SK-N-SH (cell line): ENCODE measurements around the gene ARHGAP45.

Experiments used
- CHD2 ChIP-seq: fragments of 150-350 bp; IDR thresholded peaks from 2 replicates; pipeline ENCODE4 v1.6.1; 2018; ENCODE audit warnings: low read length; ENCODE audit not compliant: partially characterized antibody
- CTCF ChIP-seq: fragments of 200-600 bp; sonication (generic); IDR thresholded peaks from 2 replicates; pipeline ENCODE4 v1.6.1; 2017; ENCODE audit warnings: antibody characterized with exemption, mild to moderate bottlenecking, moderate library complexity
- EP300 ChIP-seq, 2 experiments: IDR thresholded peaks; 2 replicates each; pipeline versions ENCODE4 v1.4.0 to v1.6.1; 2012; ENCODE audit warnings: borderline replicate concordance in 1 of 2, low read depth in 1 of 2, low read length in 1 of 2
- FOXJ3 ChIP-seq: sonication (generic); formaldehyde crosslinking; IDR thresholded peaks from 2 replicates; pipeline ENCODE4 v1.5.1; 2020; ENCODE audit warnings: mild to moderate bottlenecking, missing genetic modification reagents
- GABPA ChIP-seq: IDR thresholded peaks from 2 replicates; pipeline ENCODE4 v1.4.0; 2012; ENCODE audit warnings: low read depth, mild to moderate bottlenecking
- JUND ChIP-seq: IDR thresholded peaks from 2 replicates; pipeline ENCODE4 v1.4.0; 2012
- NFIC ChIP-seq: IDR thresholded peaks from 2 replicates; pipeline ENCODE4 v1.4.0; 2012; ENCODE audit warnings: borderline replicate concordance
- POLR2AphosphoS5 ChIP-seq: IDR thresholded peaks from 2 replicates; pipeline ENCODE4 v1.6.1; 2012; ENCODE audit warnings: low read depth, low read length
- TCF12 ChIP-seq: IDR thresholded peaks from 2 replicates; pipeline ENCODE4 v1.4.0; 2012
- YY1 ChIP-seq: IDR thresholded peaks from 2 replicates; pipeline ENCODE4 v1.4.0; 2012; ENCODE audit warnings: low read depth, mild to moderate bottlenecking
- TF ChIP-seq, protein P1 (sequence below): IDR thresholded peaks from 2 replicates; pipeline ENCODE4 v1.4.0; 2012; ENCODE audit warnings: low read depth
- TF ChIP-seq, protein P2 (sequence below): fragments of 150-350 bp; IDR thresholded peaks from 2 replicates; pipeline ENCODE4 v1.6.1; 2016; ENCODE audit warnings: mild to moderate bottlenecking, low read depth, low read length

DNA sequence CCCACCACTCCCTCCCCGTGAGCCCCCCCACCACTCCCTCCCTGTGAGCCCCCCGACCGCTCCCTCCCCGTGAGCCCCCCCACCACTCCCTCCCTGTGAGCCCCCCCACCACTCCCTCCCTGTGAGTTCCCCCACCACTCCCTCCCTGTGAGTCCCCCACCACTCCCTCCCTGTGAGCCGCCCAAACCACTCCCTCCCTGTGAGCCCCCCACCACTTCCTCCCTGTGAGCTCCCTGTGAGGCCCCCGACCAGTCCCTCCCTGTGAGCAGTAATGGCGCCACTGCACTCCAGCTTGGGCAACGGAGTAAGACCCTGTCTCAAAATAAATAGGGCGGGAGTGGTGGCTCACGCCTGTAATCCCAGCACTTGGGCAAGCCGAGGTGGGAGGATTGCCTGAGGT, 17.2 kb upstream of the ARHGAP45 start:
- TF ChIP-seq EP300 (IDR thresholded peaks at IDR 0.05; ENCODE audit: borderline replicate concordance in 1 of 2, low read depth in 1 of 2, low read length in 1 of 2) (no peak), CTCF (no peak), GABPA (no peak), POLR2AphosphoS5 (no peak), JUND (no peak), YY1 (no peak), TCF12 (no peak), NFIC (no peak), CHD2 (no peak), FOXJ3 (no peak)
- TF ChIP-seq, protein P1, sequence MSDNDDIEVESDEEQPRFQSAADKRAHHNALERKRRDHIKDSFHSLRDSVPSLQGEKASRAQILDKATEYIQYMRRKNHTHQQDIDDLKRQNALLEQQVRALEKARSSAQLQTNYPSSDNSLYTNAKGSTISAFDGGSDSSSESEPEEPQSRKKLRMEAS, result no peak
- TF ChIP-seq, protein P2, sequence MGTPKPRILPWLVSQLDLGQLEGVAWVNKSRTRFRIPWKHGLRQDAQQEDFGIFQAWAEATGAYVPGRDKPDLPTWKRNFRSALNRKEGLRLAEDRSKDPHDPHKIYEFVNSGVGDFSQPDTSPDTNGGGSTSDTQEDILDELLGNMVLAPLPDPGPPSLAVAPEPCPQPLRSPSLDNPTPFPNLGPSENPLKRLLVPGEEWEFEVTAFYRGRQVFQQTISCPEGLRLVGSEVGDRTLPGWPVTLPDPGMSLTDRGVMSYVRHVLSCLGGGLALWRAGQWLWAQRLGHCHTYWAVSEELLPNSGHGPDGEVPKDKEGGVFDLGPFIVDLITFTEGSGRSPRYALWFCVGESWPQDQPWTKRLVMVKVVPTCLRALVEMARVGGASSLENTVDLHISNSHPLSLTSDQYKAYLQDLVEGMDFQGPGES, result no peak
